SK-N-SH (cell line): ENCODE data around the gene ECI1. TPM values are rescaled to one million over a fixed set of nuclear protein-coding genes. Genes with fewer than 3 reads are reported as not detected.

Source experiments
- CTCF ChIA-PET: fragments of 300-600, 350-600 bp; formaldehyde crosslinking; extraction: SDS; loops from one replicate; lab custom pipeline; 2021; lab: Yijun Ruan, JAX
- POLR2A ChIA-PET: fragments of 350-600 bp; sonication (Branson Sonifier 250); formaldehyde crosslinking; extraction: SDS; loops from one replicate; lab custom pipeline; 2020; ENCODE audit warnings: antibody characterized with exemption, inconsistent platforms; lab: Yijun Ruan, JAX
- DNase-seq: peaks from one replicate; pipeline ENCODE4 v3.0.0; 2012
- H2AFZ ChIP-seq: fragments of 200-600 bp; sonication (generic); 2 replicates; pipeline ENCODE4 v1.8.1; 2016; ENCODE audit warnings: antibody characterized with exemption, mild to moderate bottlenecking, low read depth
- H3F3A ChIP-seq: fragments of 200-600 bp; sonication (generic); replicated peaks from 2 replicates; pipeline ENCODE3; 2016; ENCODE audit warnings: antibody characterized with exemption, mild to moderate bottlenecking; ENCODE audit not compliant: insufficient read depth
- H3K27ac ChIP-seq, 2 experiments: fragments of 200-500 bp in 1 of 2; fragments of 200-600 bp in 1 of 2; sonication (Bioruptor generic) in 1 of 2; sonication (generic), shearing (Covaris generic) in 1 of 2; 2 replicates each; pipeline versions ENCODE4 v1.5.1 to v1.6.1; 2014 to 2016; ENCODE audit warnings: low read depth in 2 of 2, inconsistent platforms in 1 of 2, low read length in 1 of 2, mild to moderate bottlenecking in 1 of 2, mixed read lengths in 1 of 2
- H3K27me3 ChIP-seq: fragments of 200-600 bp; sonication (generic), shearing (Covaris generic); 2 replicates; pipeline ENCODE4 v1.6.1; 2016; ENCODE audit warnings: mixed run types; ENCODE audit not compliant: insufficient read depth
- H3K36me3 ChIP-seq, 2 experiments: fragments of 200-500 bp in 1 of 2; fragments of 200-600 bp in 1 of 2; sonication (Bioruptor generic) in 1 of 2; sonication (generic) in 1 of 2; replicated peaks in 1 of 2; 2 replicates each; pipeline versions ENCODE3 to v1.5.1; 2014 to 2016; ENCODE audit warnings: low read length in 1 of 2, mild to moderate bottlenecking in 1 of 2; ENCODE audit not compliant: insufficient read depth in 2 of 2, control insufficient read depth in 1 of 2
- H3K4me1 ChIP-seq, 2 experiments: fragments of 200-500 bp in 1 of 2; fragments of 200-600 bp in 1 of 2; sonication (Bioruptor generic) in 1 of 2; sonication (generic), shearing (Covaris generic) in 1 of 2; 2 replicates each; pipeline versions ENCODE4 v1.5.1 to v1.6.1; 2014 to 2016; ENCODE audit warnings: low read depth in 1 of 2, low read length in 1 of 2, mixed run types in 1 of 2; ENCODE audit not compliant: insufficient read depth in 2 of 2, control insufficient read depth in 1 of 2
- H3K4me2 ChIP-seq: fragments of 200-600 bp; sonication (generic), shearing (Covaris generic); 2 replicates; pipeline ENCODE4 v1.6.1; 2017; ENCODE audit warnings: mixed run types
- H3K4me3 ChIP-seq, 2 experiments: fragments of 200-500 bp in 1 of 2; fragments of 200-600 bp in 1 of 2; sonication (Bioruptor generic) in 1 of 2; sonication (generic), shearing (Covaris generic) in 1 of 2; 2 replicates each; pipeline versions ENCODE4 v1.5.1 to v1.8.1; 2014 to 2016; ENCODE audit warnings: low read depth in 2 of 2, inconsistent platforms in 1 of 2, low read length in 1 of 2, mild to moderate bottlenecking in 1 of 2, mixed read lengths in 1 of 2, moderate library complexity in 1 of 2
- H3K79me2 ChIP-seq: fragments of 200-600 bp; sonication (generic); 2 replicates; pipeline ENCODE4 v1.8.1; 2017; ENCODE audit warnings: mild to moderate bottlenecking; ENCODE audit not compliant: insufficient read depth
- H3K9ac ChIP-seq: fragments of 200-600 bp; sonication (generic); 2 replicates; pipeline ENCODE4 v1.6.1; 2017; ENCODE audit warnings: mixed run types
- H3K9me2 ChIP-seq: fragments of 200-600 bp; sonication (generic); 2 replicates; pipeline ENCODE4 v1.6.1; 2017; ENCODE audit warnings: mixed run types
- H3K9me3 ChIP-seq: fragments of 200-600 bp; sonication (generic); 2 replicates; pipeline ENCODE4 v1.6.1; 2017; ENCODE audit warnings: mixed run types, mild to moderate bottlenecking, moderate library complexity
- H4K20me1 ChIP-seq: fragments of 200-600 bp; sonication (generic); 2 replicates; pipeline ENCODE4 v1.6.1; 2017; ENCODE audit warnings: mild to moderate bottlenecking, mixed run types; ENCODE audit not compliant: insufficient read depth
- CHD2 ChIP-seq: fragments of 150-350 bp; IDR thresholded peaks from 2 replicates; pipeline ENCODE4 v1.6.1; 2018; ENCODE audit warnings: low read length; ENCODE audit not compliant: partially characterized antibody
- FOSL2 ChIP-seq: IDR thresholded peaks from 2 replicates; pipeline ENCODE4 v1.4.0; 2012; ENCODE audit warnings: low read depth, mild to moderate bottlenecking, moderate library complexity, borderline replicate concordance
- FOXJ3 ChIP-seq: sonication (generic); formaldehyde crosslinking; IDR thresholded peaks from 2 replicates; pipeline ENCODE4 v1.5.1; 2020; ENCODE audit warnings: mild to moderate bottlenecking, missing genetic modification reagents
- FOXM1 ChIP-seq: IDR thresholded peaks from 2 replicates; pipeline ENCODE4 v1.4.0; 2012; ENCODE audit warnings: low read depth, mild to moderate bottlenecking
- GABPA ChIP-seq: IDR thresholded peaks from 2 replicates; pipeline ENCODE4 v1.4.0; 2012; ENCODE audit warnings: low read depth, mild to moderate bottlenecking
- JUND ChIP-seq: IDR thresholded peaks from 2 replicates; pipeline ENCODE4 v1.4.0; 2012
- NFIC ChIP-seq: IDR thresholded peaks from 2 replicates; pipeline ENCODE4 v1.4.0; 2012; ENCODE audit warnings: borderline replicate concordance
- NRF1 ChIP-seq: IDR thresholded peaks from 2 replicates; pipeline ENCODE4 v1.6.1; 2012; ENCODE audit warnings: low read depth, mild to moderate bottlenecking, low read length
- RCOR1 ChIP-seq: fragments of 150-350 bp; IDR thresholded peaks from 2 replicates; pipeline ENCODE4 v1.6.1; 2017; ENCODE audit warnings: antibody characterized with exemption, low read length
- RXRA ChIP-seq: IDR thresholded peaks from 2 replicates; pipeline ENCODE4 v1.4.0; 2012; ENCODE audit warnings: low read depth, mild to moderate bottlenecking, borderline replicate concordance
- SIN3A ChIP-seq: IDR thresholded peaks from 2 replicates; pipeline ENCODE4 v1.6.1; 2012; ENCODE audit warnings: low read depth, mild to moderate bottlenecking, low read length, moderate library complexity, borderline replicate concordance
- SMC3 ChIP-seq: IDR thresholded peaks from 2 replicates; pipeline ENCODE4 v1.6.1; 2012; ENCODE audit warnings: low read depth, low read length, improper control_type of control experiment
- TAF1 ChIP-seq: IDR thresholded peaks from 2 replicates; pipeline ENCODE4 v1.6.1; 2012; ENCODE audit warnings: low read depth, mild to moderate bottlenecking, low read length, moderate library complexity, borderline replicate concordance
- TCF12 ChIP-seq: IDR thresholded peaks from 2 replicates; pipeline ENCODE4 v1.4.0; 2012
- USF2 ChIP-seq: fragments of 150-350 bp; IDR thresholded peaks from 2 replicates; pipeline ENCODE4 v1.6.1; 2017; ENCODE audit warnings: antibody characterized with exemption, low read length, low read depth, borderline replicate concordance
- WGBS: methylation state at CpG from one replicate; pipeline ENCODE4 v1.1.6; 2017; ENCODE audit warnings: low lambda C conversion rate; 5-methylcytosine and 5-hydroxymethylcytosine counted together
- polyA plus RNA-seq, 3 experiments: library from polyadenylated mRNA; depleted of rRNA; stranded (reverse); fragments of >200 nt; gene quantifications; 2 replicates each; pipeline ENCODE4 v1.2.3, GENCODE V29; 2012
- TF ChIP-seq, protein P1 (sequence below): fragments of 200-600 bp; sonication (generic); IDR thresholded peaks from 2 replicates; pipeline ENCODE4 v1.6.1; 2017; ENCODE audit warnings: antibody characterized with exemption, mild to moderate bottlenecking, moderate library complexity

Gene ECI1
- polyA plus RNA-seq, 1 of the 3 experiments (the other 2 are of a cell fraction): 61.8 TPM

GRCh38 chr16:2195322-2196161 lies 55.8 kb downstream of the ECI1 start:
- no peaks in the 10 kb centered on the region for H3K27me3 ChIP-seq
- H3K4me2 ChIP-seq: peak overlapping the region; percentile 77
- 0% methylated on average over 1 of the region's 49 CpGs for WGBS
- peaks cover 0 to 18% of the 10 kb centered on the region in 2 experiments; a peak in 1 of 4 replicates for H3K4me1 ChIP-seq
- no peak overlapping the region for H3K9ac ChIP-seq
- no peaks in the 10 kb centered on the region for H3K9me2 ChIP-seq
- no peak overlapping the region; a peak in 1 of 4 replicates for H3K27ac ChIP-seq
- no peaks in the 10 kb centered on the region for H3K79me2 ChIP-seq
- no peaks in the 10 kb centered on the region for H3F3A ChIP-seq
- CTCF ChIA-PET: interaction anchor here (0.6 to 3.6 kb wide), 21 partner anchors 9 to 306 kb away, joined by 3 to 33 read pairs (median 5); partner anchors contain the start of genes BRICD5, CCNF, ECI1 and MLST8
- TF ChIP-seq CHD2 (no peak), GABPA (no peak), FOXJ3 (no peak), TAF1 (no peak), USF2 (no peak), TCF12 (no peak), NRF1 (no peak), RCOR1 (no peak), RXRA (no peak), SMC3 (no peak), SIN3A (no peak), FOXM1 (no peak), JUND (no peak), FOSL2 (no peak), NFIC (no peak)
- TF ChIP-seq, protein P1, sequence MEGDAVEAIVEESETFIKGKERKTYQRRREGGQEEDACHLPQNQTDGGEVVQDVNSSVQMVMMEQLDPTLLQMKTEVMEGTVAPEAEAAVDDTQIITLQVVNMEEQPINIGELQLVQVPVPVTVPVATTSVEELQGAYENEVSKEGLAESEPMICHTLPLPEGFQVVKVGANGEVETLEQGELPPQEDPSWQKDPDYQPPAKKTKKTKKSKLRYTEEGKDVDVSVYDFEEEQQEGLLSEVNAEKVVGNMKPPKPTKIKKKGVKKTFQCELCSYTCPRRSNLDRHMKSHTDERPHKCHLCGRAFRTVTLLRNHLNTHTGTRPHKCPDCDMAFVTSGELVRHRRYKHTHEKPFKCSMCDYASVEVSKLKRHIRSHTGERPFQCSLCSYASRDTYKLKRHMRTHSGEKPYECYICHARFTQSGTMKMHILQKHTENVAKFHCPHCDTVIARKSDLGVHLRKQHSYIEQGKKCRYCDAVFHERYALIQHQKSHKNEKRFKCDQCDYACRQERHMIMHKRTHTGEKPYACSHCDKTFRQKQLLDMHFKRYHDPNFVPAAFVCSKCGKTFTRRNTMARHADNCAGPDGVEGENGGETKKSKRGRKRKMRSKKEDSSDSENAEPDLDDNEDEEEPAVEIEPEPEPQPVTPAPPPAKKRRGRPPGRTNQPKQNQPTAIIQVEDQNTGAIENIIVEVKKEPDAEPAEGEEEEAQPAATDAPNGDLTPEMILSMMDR: no peak
- POLR2A ChIA-PET: interaction anchor here (0.8 to 3.3 kb wide), 6 partner anchors 9 to 56 kb away, joined by 3 to 18 read pairs (median 5); partner anchors contain the start of genes ECI1, MLST8 and TRAF7
- DNase-seq: peak; percentile 70
- peak overlapping the region; percentile 44 to 53 for H3K4me3 ChIP-seq
- H3K36me3 ChIP-seq: no peaks in the 10 kb centered on the region
- no peaks in the 10 kb centered on the region for H4K20me1 ChIP-seq
- no peak overlapping the region for H2AFZ ChIP-seq
- no peaks in the 10 kb centered on the region for H3K9me3 ChIP-seq
